Ishikawa (cell line): ENCODE data around the gene MTPN.

Experiments
- CEBPB ChIP-seq: IDR thresholded peaks from 2 replicates; pipeline ENCODE4 v1.6.1; 2012
- EGR1 ChIP-seq: IDR thresholded peaks from 2 replicates; pipeline ENCODE4 v1.6.1; 2012
- EP300 ChIP-seq: IDR thresholded peaks from 2 replicates; pipeline ENCODE4 v1.6.1; 2012; ENCODE audit warnings: borderline replicate concordance
- FOXM1 ChIP-seq: IDR thresholded peaks from 2 replicates; pipeline ENCODE4 v1.6.1; 2012; ENCODE audit warnings: low read depth, borderline replicate concordance
- NFIC ChIP-seq: IDR thresholded peaks from 2 replicates; pipeline ENCODE4 v1.6.1; 2012
- RAD21 ChIP-seq: IDR thresholded peaks from 2 replicates; pipeline ENCODE4 v1.6.1; 2012; ENCODE audit warnings: low read depth
- TAF1 ChIP-seq: IDR thresholded peaks from 2 replicates; pipeline ENCODE4 v1.6.1; 2012; ENCODE audit warnings: low read depth, mild to moderate bottlenecking
- TCF12 ChIP-seq: IDR thresholded peaks from 2 replicates; pipeline ENCODE4 v1.6.1; 2012; ENCODE audit warnings: low read depth
- YY1 ChIP-seq: IDR thresholded peaks from 2 replicates; pipeline ENCODE4 v1.6.1; 2012; ENCODE audit warnings: low read depth
- TF ChIP-seq, protein P1 (sequence below): IDR thresholded peaks from 2 replicates; pipeline ENCODE4 v1.6.1; 2012
- TF ChIP-seq, protein P2 (sequence below): IDR thresholded peaks from 2 replicates; pipeline ENCODE4 v1.6.1; 2012

GRCh38 chr7:135911099-135911498, 66.1 kb downstream of the MTPN start:
- TF ChIP-seq TAF1 (no peak), NFIC (no peak), EP300 (no peak), RAD21 (no peak), EGR1 (no peak), FOXM1 (no peak), CEBPB (no peak), TCF12 (no peak), YY1 (no peak)
- TF ChIP-seq, protein P1, sequence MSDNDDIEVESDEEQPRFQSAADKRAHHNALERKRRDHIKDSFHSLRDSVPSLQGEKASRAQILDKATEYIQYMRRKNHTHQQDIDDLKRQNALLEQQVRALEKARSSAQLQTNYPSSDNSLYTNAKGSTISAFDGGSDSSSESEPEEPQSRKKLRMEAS: no peak
- TF ChIP-seq, protein P2, sequence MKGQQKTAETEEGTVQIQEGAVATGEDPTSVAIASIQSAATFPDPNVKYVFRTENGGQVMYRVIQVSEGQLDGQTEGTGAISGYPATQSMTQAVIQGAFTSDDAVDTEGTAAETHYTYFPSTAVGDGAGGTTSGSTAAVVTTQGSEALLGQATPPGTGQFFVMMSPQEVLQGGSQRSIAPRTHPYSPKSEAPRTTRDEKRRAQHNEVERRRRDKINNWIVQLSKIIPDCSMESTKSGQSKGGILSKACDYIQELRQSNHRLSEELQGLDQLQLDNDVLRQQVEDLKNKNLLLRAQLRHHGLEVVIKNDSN: no peak
